Gastrocnemius medialis (tissue), 4 donors: ENCODE results near the gene AGPAT3.

Experiments
- POLR2A ChIP-seq, 2 donors: fragments of 450-650 bp; IDR thresholded peaks; one replicate each; pipeline ENCODE4 v1.6.1; 2017; ENCODE audit warnings: antibody characterized with exemption in 2 of 2, mild to moderate bottlenecking in 2 of 2, moderate library complexity in 2 of 2
- TF ChIP-seq, protein P1 (sequence below), 5 experiments: fragments of 450-650 bp in 3 of 5; fragments of 200-600 bp in 2 of 5; sonication (generic) in 2 of 5; IDR thresholded peaks in 4 of 5; conservative IDR thresholded peaks in 1 of 5; 1 replicate in 4 of 5; 2 replicates in 1 of 5; pipeline ENCODE4 v1.5.1; 2016 to 2019; ENCODE audit warnings: antibody characterized with exemption in 5 of 5, mild to moderate bottlenecking in 3 of 5, moderate library complexity in 3 of 5

- TF ChIP-seq, protein P1, sequence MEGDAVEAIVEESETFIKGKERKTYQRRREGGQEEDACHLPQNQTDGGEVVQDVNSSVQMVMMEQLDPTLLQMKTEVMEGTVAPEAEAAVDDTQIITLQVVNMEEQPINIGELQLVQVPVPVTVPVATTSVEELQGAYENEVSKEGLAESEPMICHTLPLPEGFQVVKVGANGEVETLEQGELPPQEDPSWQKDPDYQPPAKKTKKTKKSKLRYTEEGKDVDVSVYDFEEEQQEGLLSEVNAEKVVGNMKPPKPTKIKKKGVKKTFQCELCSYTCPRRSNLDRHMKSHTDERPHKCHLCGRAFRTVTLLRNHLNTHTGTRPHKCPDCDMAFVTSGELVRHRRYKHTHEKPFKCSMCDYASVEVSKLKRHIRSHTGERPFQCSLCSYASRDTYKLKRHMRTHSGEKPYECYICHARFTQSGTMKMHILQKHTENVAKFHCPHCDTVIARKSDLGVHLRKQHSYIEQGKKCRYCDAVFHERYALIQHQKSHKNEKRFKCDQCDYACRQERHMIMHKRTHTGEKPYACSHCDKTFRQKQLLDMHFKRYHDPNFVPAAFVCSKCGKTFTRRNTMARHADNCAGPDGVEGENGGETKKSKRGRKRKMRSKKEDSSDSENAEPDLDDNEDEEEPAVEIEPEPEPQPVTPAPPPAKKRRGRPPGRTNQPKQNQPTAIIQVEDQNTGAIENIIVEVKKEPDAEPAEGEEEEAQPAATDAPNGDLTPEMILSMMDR (IDR thresholded peaks at IDR 0.05 in 4 of 5, conservative IDR thresholded peaks at IDR 0.05 in 1 of 5) = no peak
- TF ChIP-seq POLR2A (IDR thresholded peaks at IDR 0.05) = no peak
These were observed 2.3 kb downstream of the AGPAT3 start for GRCh38 chr21:43867332-43867703.
